ENCODE data around the gene TTLL8.
"Not testable (repeated sequence)": the region's sequence is repeated elsewhere in the genome, so short reads cannot be mapped to it uniquely, and the experiment has no call there.

Gene TTLL8

GRCh38 chr22:49981799-49982198 is 76.3 kb downstream of the TTLL8 start:
- Mint-ChIP-seq H3K27me3 (peaks cover 47% of the 10 kb centered on the region), H3K9me3 (peaks cover 23% of the 10 kb centered on the region), H3K4me1 (ENCODE audit: low read depth) (peaks cover 14% of the 10 kb centered on the region)
- intact Hi-C loops (cut with micrococcal nuclease); H3K36me3 Mint-ChIP-seq (ENCODE audit: low read depth); H3K27ac Mint-ChIP-seq; H3K4me3 Mint-ChIP-seq: not testable (repeated sequence)

GRCh38 chr22:49979587-49980264 is 78.4 kb downstream of the TTLL8 start:
- peaks cover 28% of the 10 kb centered on the region for H3K4me1 Mint-ChIP-seq (ENCODE audit: low read depth)
- H3K4me3 Mint-ChIP-seq = no peak overlapping the region
- peaks cover 30% of the 10 kb centered on the region for H3K27me3 Mint-ChIP-seq
- H3K9me3 Mint-ChIP-seq = peaks cover 11% of the 10 kb centered on the region
- intact Hi-C loops (cut with micrococcal nuclease) = no loop called here
- peaks cover 8% of the 10 kb centered on the region for H3K36me3 Mint-ChIP-seq (ENCODE audit: low read depth)
- H3K27ac Mint-ChIP-seq = no peak overlapping the region

- Mint-ChIP-seq H3K9me3 (peaks cover 11% of the 10 kb centered on the region), H3K4me1 (ENCODE audit: low read depth) (peaks cover 22% of the 10 kb centered on the region), H3K36me3 (ENCODE audit: low read depth) (peaks cover 8% of the 10 kb centered on the region), H3K4me3 (no peak overlapping the region), H3K27me3 (peaks cover 10% of the 10 kb centered on the region), H3K27ac (no peak overlapping the region)
- intact Hi-C loops (cut with micrococcal nuclease) = no loop called here
Measured at GRCh38 chr22:49977578-49977977, 80.5 kb downstream of the TTLL8 start.

GRCh38 chr22:49976439-49977175 is 81.5 kb downstream of the TTLL8 start:
- Mint-ChIP-seq H3K36me3 (ENCODE audit: low read depth) (peaks cover 8% of the 10 kb centered on the region), H3K4me3 (no peak overlapping the region), H3K4me1 (ENCODE audit: low read depth) (peaks cover 22% of the 10 kb centered on the region), H3K9me3 (peaks cover 11% of the 10 kb centered on the region), H3K27me3 (peaks cover 6% of the 10 kb centered on the region), H3K27ac (no peak overlapping the region)
- intact Hi-C loops (cut with micrococcal nuclease) = no loop called here

GRCh38 chr22:49975543-49976389 is 82.3 kb downstream of the TTLL8 start:
- intact Hi-C loops (cut with micrococcal nuclease) = no loop called here
- Mint-ChIP-seq H3K27me3 (peaks cover 4% of the 10 kb centered on the region), H3K9me3 (peaks cover 11% of the 10 kb centered on the region), H3K36me3 (ENCODE audit: low read depth) (peaks cover 8% of the 10 kb centered on the region), H3K4me3 (no peak overlapping the region), H3K4me1 (ENCODE audit: low read depth) (peaks cover 26% of the 10 kb centered on the region), H3K27ac (peak overlapping the region; percentile 65)

- Mint-ChIP-seq H3K4me1 (ENCODE audit: low read depth) (peaks cover 40% of the 10 kb centered on the region), H3K27me3 (peaks cover 4% of the 10 kb centered on the region), H3K9me3 (no peaks in the 10 kb centered on the region), H3K4me3 (no peak overlapping the region), H3K36me3 (ENCODE audit: low read depth) (no peaks in the 10 kb centered on the region), H3K27ac (no peak overlapping the region)
- intact Hi-C loops (cut with micrococcal nuclease) = loop anchor here (5.0 kb wide), 1 partner anchor 41 kb away; no protein-coding TSS in a partner anchor
Measured at GRCh38 chr22:49973018-49973961, 84.8 kb downstream of the TTLL8 start.

- no peak overlapping the region for H3K27ac Mint-ChIP-seq
- H3K9me3 Mint-ChIP-seq = no peaks in the 10 kb centered on the region
- peaks cover 4% of the 10 kb centered on the region for H3K27me3 Mint-ChIP-seq
- H3K36me3 Mint-ChIP-seq (ENCODE audit: low read depth) = peaks cover 5% of the 10 kb centered on the region
- intact Hi-C loops (cut with micrococcal nuclease) = loop anchor here (5.0 kb wide), 1 partner anchor 40 kb away; no protein-coding TSS in a partner anchor
- no peak overlapping the region for H3K4me3 Mint-ChIP-seq
- H3K4me1 Mint-ChIP-seq (ENCODE audit: low read depth) = peaks cover 49% of the 10 kb centered on the region
Measured at GRCh38 chr22:49972163-49973017, 85.7 kb downstream of the TTLL8 start.

GRCh38 chr22:49971232-49972162 is 86.6 kb downstream of the TTLL8 start:
- peaks cover 4% of the 10 kb centered on the region for H3K27me3 Mint-ChIP-seq
- H3K36me3 Mint-ChIP-seq (ENCODE audit: low read depth) = peaks cover 5% of the 10 kb centered on the region
- H3K4me1 Mint-ChIP-seq (ENCODE audit: low read depth) = peaks cover 57% of the 10 kb centered on the region
- H3K9me3 Mint-ChIP-seq = no peaks in the 10 kb centered on the region
- H3K27ac Mint-ChIP-seq = peak overlapping the region; percentile 91
- peak overlapping the region; percentile 73 for H3K4me3 Mint-ChIP-seq
- intact Hi-C loops (cut with micrococcal nuclease) = loop anchor here (5.0 kb wide), 1 partner anchor 39 kb away; no protein-coding TSS in a partner anchor

GRCh38 chr22:49970528-49971231 is 87.4 kb downstream of the TTLL8 start:
- Mint-ChIP-seq H3K36me3 (ENCODE audit: low read depth) (peaks cover 12% of the 10 kb centered on the region), H3K9me3 (no peaks in the 10 kb centered on the region), H3K27ac (peak overlapping the region; percentile 91), H3K27me3 (peaks cover 4% of the 10 kb centered on the region), H3K4me3 (peak overlapping the region; percentile 73), H3K4me1 (ENCODE audit: low read depth) (peaks cover 59% of the 10 kb centered on the region)
- intact Hi-C loops (cut with micrococcal nuclease) = loop anchor here (5.0 kb wide), 1 partner anchor 38 kb away; no protein-coding TSS in a partner anchor

GRCh38 chr22:49969751-49970527 is 88.2 kb downstream of the TTLL8 start:
- Mint-ChIP-seq H3K27ac (peak overlapping the region; percentile 91), H3K4me3 (no peak overlapping the region), H3K27me3 (no peaks in the 10 kb centered on the region), H3K9me3 (no peaks in the 10 kb centered on the region), H3K4me1 (ENCODE audit: low read depth) (peaks cover 59% of the 10 kb centered on the region), H3K36me3 (ENCODE audit: low read depth) (peaks cover 19% of the 10 kb centered on the region)
- intact Hi-C loops (cut with micrococcal nuclease) = loop anchor here (5.0 kb wide), 1 partner anchor 38 kb away; no protein-coding TSS in a partner anchor

All from dendritic cell treated with granulocyte-macrophage colony-stimulating factor and Interleukin-4, amounts not matched to agents 40 ng/mL and 50 ng/mL, for 4 days (primary cell).